HepG2 (cell line): ENCODE measurements around the gene TTPAL. TPM values are rescaled to one million over a fixed set of nuclear protein-coding genes. Genes with fewer than 3 reads are reported as not detected.

Experiments
- CBX2 ChIP-seq, 2 experiments: fragments of 200-600 bp in 1 of 2; sonication (generic); formaldehyde crosslinking in 1 of 2; IDR thresholded peaks; 2 replicates each; pipeline versions ENCODE4 v1.7.0 to v1.8.1; 2018 to 2022; ENCODE audit warnings: low read depth in 2 of 2, low read length in 1 of 2, mild to moderate bottlenecking in 1 of 2, missing genetic modification reagents in 1 of 2
- CC2D1A ChIP-seq: sonication (generic); formaldehyde crosslinking; IDR thresholded peaks from 2 replicates; pipeline ENCODE4 v1.8.1; 2023; ENCODE audit warnings: mild to moderate bottlenecking, missing genetic modification reagents
- ETV6 ChIP-seq: sonication (generic); formaldehyde crosslinking; conservative IDR thresholded peaks from 2 replicates; pipeline ENCODE4 v1.4.0; 2020; ENCODE audit warnings: missing genetic modification reagents
- HCFC1 ChIP-seq: fragments of 150-350 bp; IDR thresholded peaks from 2 replicates; pipeline ENCODE4 v1.6.1; 2014; ENCODE audit warnings: low read depth, low read length
- KAT8 ChIP-seq: IDR thresholded peaks from 2 replicates; pipeline ENCODE4 v1.6.1; 2016; ENCODE audit warnings: missing genetic modification reagents, missing compliant biosample characterization
- MLLT10 ChIP-seq: sonication (generic); formaldehyde crosslinking; IDR thresholded peaks from 2 replicates; pipeline ENCODE4 v1.4.0; 2020; ENCODE audit warnings: missing genetic modification reagents
- MTA1 ChIP-seq: sonication (generic); formaldehyde crosslinking; IDR thresholded peaks from 2 replicates; pipeline ENCODE4 v1.4.0; 2020; ENCODE audit warnings: missing genetic modification reagents, mild to moderate bottlenecking, borderline replicate concordance
- POLR2AphosphoS5 ChIP-seq: IDR thresholded peaks from 2 replicates; pipeline ENCODE4 v1.6.1; 2012; ENCODE audit warnings: low read depth, low read length
- SCMH1 ChIP-seq: sonication (generic); formaldehyde crosslinking; IDR thresholded peaks from 2 replicates; pipeline ENCODE4 v1.9.0; 2021; ENCODE audit warnings: missing genetic modification reagents, mild to moderate bottlenecking, borderline replicate concordance
- TEF ChIP-seq: sonication (generic); formaldehyde crosslinking; IDR thresholded peaks from 2 replicates; pipeline ENCODE4 v1.5.0; 2020; ENCODE audit warnings: missing genetic modification reagents
- ZBTB20 ChIP-seq: sonication (generic); formaldehyde crosslinking; IDR thresholded peaks from 2 replicates; pipeline ENCODE4 v1.8.1; 2023; ENCODE audit warnings: missing genetic modification reagents, low read depth, mild to moderate bottlenecking, borderline replicate concordance
- ZBTB7B ChIP-seq: sonication (generic); formaldehyde crosslinking; IDR thresholded peaks from 2 replicates; pipeline ENCODE4 v1.4.0; 2020; ENCODE audit warnings: missing genetic modification reagents
- ZNF17 ChIP-seq: sonication (generic); formaldehyde crosslinking; IDR thresholded peaks from 2 replicates; pipeline ENCODE4 v1.5.0; 2020; ENCODE audit warnings: mild to moderate bottlenecking, missing genetic modification reagents
- ZNF468 ChIP-seq: sonication (generic); formaldehyde crosslinking; IDR thresholded peaks from 2 replicates; pipeline ENCODE4 v1.8.0; 2022; ENCODE audit warnings: mild to moderate bottlenecking, moderate library complexity, missing genetic modification reagents
- ZNF558 ChIP-seq: sonication (generic); formaldehyde crosslinking; IDR thresholded peaks from 2 replicates; pipeline ENCODE4 v1.9.0; 2022; ENCODE audit warnings: mild to moderate bottlenecking, missing genetic modification reagents, borderline replicate concordance
- ZNF567 ChIP-seq: sonication (generic); formaldehyde crosslinking; IDR thresholded peaks from 2 replicates; pipeline ENCODE4 v1.8.1; 2023; ENCODE audit warnings: mild to moderate bottlenecking, missing genetic modification reagents, borderline replicate concordance
- ZNF709 ChIP-seq: sonication (generic); formaldehyde crosslinking; IDR thresholded peaks from 2 replicates; pipeline ENCODE4 v1.5.0; 2020; ENCODE audit warnings: mild to moderate bottlenecking, missing genetic modification reagents
- polyA plus RNA-seq, 8 experiments: library from polyadenylated mRNA; depleted of rRNA in 3 of 8; stranded (reverse) in 7 of 8; unstranded in 1 of 8; fragments of >200 nt; fragmentation: Illumina TruSeq in 4 of 8; extraction: Trizol in 4 of 8; gene quantifications; 2 replicates each; pipeline versions ENCODE4 v1.2.1 to v1.2.3, GENCODE V29; 2011 to 2016; ENCODE audit warnings: low read depth in 4 of 8, missing spikeins in 1 of 8, mixed read lengths in 1 of 8; ENCODE audit not compliant: insufficient read depth in 1 of 8
- total RNA-seq, 5 experiments: library from RNA; depleted of rRNA; stranded (reverse); fragments of >200 nt; fragmentation: Illumina TruSeq; extraction: Trizol; gene quantifications; 2 replicates each; pipeline ENCODE4 v1.2.3, GENCODE V29; 2016; ENCODE audit warnings: low read depth in 1 of 5
- TF ChIP-seq, protein P1 (sequence below): IDR thresholded peaks from 2 replicates; pipeline ENCODE4 v1.6.1; 2016; ENCODE audit warnings: mild to moderate bottlenecking, missing biosample characterization, missing genetic modification reagents
- TF ChIP-seq, protein P2 (sequence below): sonication (generic); formaldehyde crosslinking; IDR thresholded peaks from 2 replicates; pipeline ENCODE4 v1.4.0; 2020; ENCODE audit warnings: mild to moderate bottlenecking, low read depth, missing genetic modification reagents
- TF ChIP-seq, protein P3 (sequence below): IDR thresholded peaks from 2 replicates; pipeline ENCODE4 v1.6.1; 2012; ENCODE audit warnings: inconsistent platforms
- TF ChIP-seq, protein P4 (sequence below): sonication (generic); formaldehyde crosslinking; IDR thresholded peaks from 2 replicates; pipeline ENCODE4 v1.4.0; 2020; ENCODE audit warnings: missing genetic modification reagents

Gene TTPAL
- total and polyA plus RNA-seq, 2 of the 13 experiments (the other 11 are each of a cell fraction or from before 2014, with no cell fraction given) = 4.3 to 18.8 TPM

DNA sequence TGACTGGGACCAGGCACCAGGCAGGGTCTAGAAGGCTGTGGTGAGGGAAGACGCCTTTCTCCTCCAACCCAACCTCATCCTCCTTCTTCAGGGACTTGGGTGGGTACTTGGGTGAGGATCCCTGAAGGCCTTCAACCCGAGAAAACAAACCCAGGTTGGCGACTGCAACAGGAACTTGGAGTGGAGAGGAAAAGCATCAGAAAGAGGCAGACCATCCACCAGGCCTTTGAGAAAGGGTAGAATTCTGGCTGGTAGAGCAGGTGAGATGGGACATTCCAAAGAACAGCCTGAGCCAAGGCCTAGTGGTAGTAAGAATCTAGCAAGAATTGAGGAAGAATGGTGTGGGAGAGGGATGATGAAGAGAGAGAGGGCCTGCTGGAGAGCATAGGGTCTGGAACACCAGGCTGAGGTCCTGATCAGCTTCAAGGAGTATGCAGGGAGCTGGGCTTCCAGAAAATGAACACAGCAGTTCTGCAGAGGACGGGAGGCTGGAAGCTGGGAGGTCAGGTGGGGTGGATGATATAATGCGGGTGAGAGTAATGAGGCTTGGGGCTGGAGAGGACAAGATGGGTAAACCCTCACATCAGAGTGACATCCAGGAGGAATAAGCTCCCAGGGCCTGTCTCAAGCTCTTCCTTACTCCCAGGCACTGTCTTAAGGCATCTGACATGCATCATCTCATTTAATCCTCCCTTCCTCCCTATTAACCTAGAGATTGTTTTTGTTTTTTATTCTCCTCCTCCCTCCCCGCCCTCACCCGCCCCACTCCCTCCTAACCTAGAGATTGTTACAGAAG lies 45.2 kb upstream of the TTPAL start (continued):
- TF ChIP-seq ZBTB7B (CRISPR knock-in tag) = no peak
- TF ChIP-seq, protein P1, sequence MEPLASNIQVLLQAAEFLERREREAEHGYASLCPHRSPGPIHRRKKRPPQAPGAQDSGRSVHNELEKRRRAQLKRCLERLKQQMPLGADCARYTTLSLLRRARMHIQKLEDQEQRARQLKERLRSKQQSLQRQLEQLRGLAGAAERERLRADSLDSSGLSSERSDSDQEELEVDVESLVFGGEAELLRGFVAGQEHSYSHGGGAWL = no peak
- TF ChIP-seq, protein P2, sequence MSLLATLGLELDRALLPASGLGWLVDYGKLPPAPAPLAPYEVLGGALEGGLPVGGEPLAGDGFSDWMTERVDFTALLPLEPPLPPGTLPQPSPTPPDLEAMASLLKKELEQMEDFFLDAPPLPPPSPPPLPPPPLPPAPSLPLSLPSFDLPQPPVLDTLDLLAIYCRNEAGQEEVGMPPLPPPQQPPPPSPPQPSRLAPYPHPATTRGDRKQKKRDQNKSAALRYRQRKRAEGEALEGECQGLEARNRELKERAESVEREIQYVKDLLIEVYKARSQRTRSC (CRISPR knock-in tag) = no peak
- no peak for TF ChIP-seq ZNF558
- TF ChIP-seq MTA1 = peak; percentile 10; the same call in 1 of the 2 replicates
- TF ChIP-seq SCMH1 (CRISPR knock-in tag) = no peak
- TF ChIP-seq CC2D1A (CRISPR knock-in tag) = no peak
- no peak for TF ChIP-seq ZNF468 (CRISPR knock-in tag)
- TF ChIP-seq MLLT10 (CRISPR knock-in tag) = no peak
- no peak for TF ChIP-seq ZNF567
- TF ChIP-seq TEF = no peak
- no peak for TF ChIP-seq ZNF709 (CRISPR knock-in tag)
- no peak for TF ChIP-seq HCFC1
- no peak for TF ChIP-seq ZNF17 (CRISPR knock-in tag)
- TF ChIP-seq ZBTB20 = no peak
- TF ChIP-seq POLR2AphosphoS5 = peak; percentile 62
- TF ChIP-seq, protein P3, sequence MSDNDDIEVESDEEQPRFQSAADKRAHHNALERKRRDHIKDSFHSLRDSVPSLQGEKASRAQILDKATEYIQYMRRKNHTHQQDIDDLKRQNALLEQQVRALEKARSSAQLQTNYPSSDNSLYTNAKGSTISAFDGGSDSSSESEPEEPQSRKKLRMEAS = no peak; the same call in 1 of the 2 replicates
- no peak for TF ChIP-seq KAT8
- TF ChIP-seq, protein P4, sequence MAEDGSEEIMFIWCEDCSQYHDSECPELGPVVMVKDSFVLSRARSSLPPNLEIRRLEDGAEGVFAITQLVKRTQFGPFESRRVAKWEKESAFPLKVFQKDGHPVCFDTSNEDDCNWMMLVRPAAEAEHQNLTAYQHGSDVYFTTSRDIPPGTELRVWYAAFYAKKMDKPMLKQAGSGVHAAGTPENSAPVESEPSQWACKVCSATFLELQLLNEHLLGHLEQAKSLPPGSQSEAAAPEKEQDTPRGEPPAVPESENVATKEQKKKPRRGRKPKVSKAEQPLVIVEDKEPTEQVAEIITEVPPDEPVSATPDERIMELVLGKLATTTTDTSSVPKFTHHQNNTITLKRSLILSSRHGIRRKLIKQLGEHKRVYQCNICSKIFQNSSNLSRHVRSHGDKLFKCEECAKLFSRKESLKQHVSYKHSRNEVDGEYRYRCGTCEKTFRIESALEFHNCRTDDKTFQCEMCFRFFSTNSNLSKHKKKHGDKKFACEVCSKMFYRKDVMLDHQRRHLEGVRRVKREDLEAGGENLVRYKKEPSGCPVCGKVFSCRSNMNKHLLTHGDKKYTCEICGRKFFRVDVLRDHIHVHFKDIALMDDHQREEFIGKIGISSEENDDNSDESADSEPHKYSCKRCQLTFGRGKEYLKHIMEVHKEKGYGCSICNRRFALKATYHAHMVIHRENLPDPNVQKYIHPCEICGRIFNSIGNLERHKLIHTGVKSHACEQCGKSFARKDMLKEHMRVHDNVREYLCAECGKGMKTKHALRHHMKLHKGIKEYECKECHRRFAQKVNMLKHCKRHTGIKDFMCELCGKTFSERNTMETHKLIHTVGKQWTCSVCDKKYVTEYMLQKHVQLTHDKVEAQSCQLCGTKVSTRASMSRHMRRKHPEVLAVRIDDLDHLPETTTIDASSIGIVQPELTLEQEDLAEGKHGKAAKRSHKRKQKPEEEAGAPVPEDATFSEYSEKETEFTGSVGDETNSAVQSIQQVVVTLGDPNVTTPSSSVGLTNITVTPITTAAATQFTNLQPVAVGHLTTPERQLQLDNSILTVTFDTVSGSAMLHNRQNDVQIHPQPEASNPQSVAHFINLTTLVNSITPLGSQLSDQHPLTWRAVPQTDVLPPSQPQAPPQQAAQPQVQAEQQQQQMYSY (CRISPR knock-in tag) = no peak
- TF ChIP-seq ETV6 = no peak
- no peak for TF ChIP-seq CBX2 (IDR thresholded peaks at IDR 0.05; ENCODE audit: low read depth, low read length)
- TF ChIP-seq CBX2 (CRISPR knock-in tag; IDR thresholded peaks at IDR 0.05; ENCODE audit: low read depth) = no peak
